Measurements from ENCODE around the gene SLA2. TPM values are rescaled to one million over a fixed set of nuclear protein-coding genes. Genes with fewer than 3 reads are reported as not detected.
"Not testable (repeated sequence)": the region's sequence is repeated elsewhere in the genome, so short reads cannot be mapped to it uniquely, and the experiment has no call there.

SLA2 gene
- total RNA-seq, 1 donor from 2014 or later, result not detected

GRCh38 chr20:36677422-36677771 lies 31.4 kb upstream of the SLA2 start:
- no peak overlapping the region for H3K4me3 ChIP-seq (ENCODE audit: low read depth, low read length)
- no peak for DNase-seq (ENCODE audit: low read depth)
- TF ChIP-seq, protein P1, sequence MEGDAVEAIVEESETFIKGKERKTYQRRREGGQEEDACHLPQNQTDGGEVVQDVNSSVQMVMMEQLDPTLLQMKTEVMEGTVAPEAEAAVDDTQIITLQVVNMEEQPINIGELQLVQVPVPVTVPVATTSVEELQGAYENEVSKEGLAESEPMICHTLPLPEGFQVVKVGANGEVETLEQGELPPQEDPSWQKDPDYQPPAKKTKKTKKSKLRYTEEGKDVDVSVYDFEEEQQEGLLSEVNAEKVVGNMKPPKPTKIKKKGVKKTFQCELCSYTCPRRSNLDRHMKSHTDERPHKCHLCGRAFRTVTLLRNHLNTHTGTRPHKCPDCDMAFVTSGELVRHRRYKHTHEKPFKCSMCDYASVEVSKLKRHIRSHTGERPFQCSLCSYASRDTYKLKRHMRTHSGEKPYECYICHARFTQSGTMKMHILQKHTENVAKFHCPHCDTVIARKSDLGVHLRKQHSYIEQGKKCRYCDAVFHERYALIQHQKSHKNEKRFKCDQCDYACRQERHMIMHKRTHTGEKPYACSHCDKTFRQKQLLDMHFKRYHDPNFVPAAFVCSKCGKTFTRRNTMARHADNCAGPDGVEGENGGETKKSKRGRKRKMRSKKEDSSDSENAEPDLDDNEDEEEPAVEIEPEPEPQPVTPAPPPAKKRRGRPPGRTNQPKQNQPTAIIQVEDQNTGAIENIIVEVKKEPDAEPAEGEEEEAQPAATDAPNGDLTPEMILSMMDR (conservative IDR thresholded peaks at IDR 0.05; ENCODE audit: low read depth, low read length), result no peak

GRCh38 chr20:36676701-36677421 lies 30.9 kb upstream of the SLA2 start:
- no peak overlapping the region for H3K4me3 ChIP-seq (ENCODE audit: low read depth, low read length)
- TF ChIP-seq, protein P1 (conservative IDR thresholded peaks at IDR 0.05; ENCODE audit: low read depth, low read length), result no peak
- DNase-seq (ENCODE audit: low read depth), result no peak

DNA sequence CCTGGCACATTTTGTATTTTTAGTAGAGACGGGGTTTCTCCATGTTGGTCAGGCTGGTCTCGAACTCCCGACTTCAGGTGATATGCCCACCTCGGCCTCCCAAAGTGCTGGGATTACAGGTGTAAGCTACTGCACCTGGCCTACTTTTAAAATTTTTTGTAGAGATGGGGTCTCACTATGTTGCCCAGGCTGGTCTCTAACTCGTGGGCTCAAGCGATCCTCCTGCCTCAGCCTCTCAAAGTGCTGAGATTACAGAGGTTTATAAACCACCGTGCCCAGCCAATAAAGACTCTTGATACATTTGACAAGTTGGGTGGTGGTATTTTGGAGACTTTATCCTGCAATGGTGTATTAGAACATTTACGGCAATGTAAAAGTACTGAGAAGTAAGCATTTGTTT lies 29.5 kb upstream of the SLA2 start:
- not testable (repeated sequence) for DNase-seq (ENCODE audit: low read depth); H3K4me3 ChIP-seq (ENCODE audit: low read depth, low read length)

DNA sequence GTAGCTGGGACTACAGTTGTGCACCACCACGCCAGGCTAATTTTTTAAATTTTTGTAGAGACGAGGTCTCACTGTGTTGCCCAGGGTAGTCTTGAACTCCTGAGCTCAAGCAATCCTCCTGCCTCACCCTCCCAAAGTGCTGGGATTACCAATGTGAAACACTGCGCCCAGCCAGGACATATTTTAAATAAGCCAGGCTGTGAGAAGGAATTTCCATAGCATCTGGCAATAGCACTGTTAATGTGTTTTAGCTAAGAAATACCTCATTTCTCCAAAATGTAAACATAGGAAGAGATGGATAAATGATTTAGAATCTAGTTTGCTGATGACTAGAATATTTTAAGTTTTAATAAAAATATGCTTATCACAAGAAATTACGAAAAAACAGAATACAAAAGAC lies 27.0 kb upstream of the SLA2 start:
- TF ChIP-seq, protein P1 (conservative IDR thresholded peaks at IDR 0.05; ENCODE audit: low read depth, low read length), result no peak
- no peak for DNase-seq (ENCODE audit: low read depth)
- H3K4me3 ChIP-seq (ENCODE audit: low read depth, low read length), result no peak overlapping the region

GRCh38 chr20:36670665-36671357 lies 24.8 kb upstream of the SLA2 start:
- TF ChIP-seq, protein P1 (conservative IDR thresholded peaks at IDR 0.05; ENCODE audit: low read depth, low read length), result no peak
- no peak overlapping the region for H3K4me3 ChIP-seq (ENCODE audit: low read depth, low read length)
- no peak for DNase-seq (ENCODE audit: low read depth)

GRCh38 chr20:36666181-36666740 lies 20.3 kb upstream of the SLA2 start:
- no peak for DNase-seq (ENCODE audit: low read depth)
- no peak overlapping the region for H3K4me3 ChIP-seq (ENCODE audit: low read depth, low read length)
- TF ChIP-seq, protein P1 (conservative IDR thresholded peaks at IDR 0.05; ENCODE audit: low read depth, low read length), result peak; percentile 3

DNA sequence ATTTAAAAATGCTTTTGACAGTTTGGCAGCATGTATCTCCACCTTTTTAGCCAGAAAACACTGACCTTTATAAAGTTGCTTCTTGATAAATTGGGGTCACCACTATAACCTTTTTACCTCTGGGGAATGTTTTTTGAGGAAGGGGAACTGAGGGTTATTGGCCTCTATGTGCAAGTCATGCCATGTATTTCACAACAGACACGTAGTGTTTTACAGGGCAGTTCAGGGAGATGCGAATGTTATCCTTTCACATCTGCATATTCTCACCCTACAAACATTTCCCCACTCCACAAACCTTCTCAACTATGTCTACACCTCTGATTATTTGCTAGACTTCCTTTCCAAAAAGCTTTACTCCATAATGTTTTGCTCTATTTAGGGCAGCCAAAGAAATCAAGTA lies 17.0 kb upstream of the SLA2 start:
- no peak overlapping the region for H3K4me3 ChIP-seq (ENCODE audit: low read depth, low read length)
- no peak for DNase-seq (ENCODE audit: low read depth)
- TF ChIP-seq, protein P1 (conservative IDR thresholded peaks at IDR 0.05; ENCODE audit: low read depth, low read length), result no peak
